ENCODE measurements around the gene ZBTB37.

ZBTB37 gene, protein sequence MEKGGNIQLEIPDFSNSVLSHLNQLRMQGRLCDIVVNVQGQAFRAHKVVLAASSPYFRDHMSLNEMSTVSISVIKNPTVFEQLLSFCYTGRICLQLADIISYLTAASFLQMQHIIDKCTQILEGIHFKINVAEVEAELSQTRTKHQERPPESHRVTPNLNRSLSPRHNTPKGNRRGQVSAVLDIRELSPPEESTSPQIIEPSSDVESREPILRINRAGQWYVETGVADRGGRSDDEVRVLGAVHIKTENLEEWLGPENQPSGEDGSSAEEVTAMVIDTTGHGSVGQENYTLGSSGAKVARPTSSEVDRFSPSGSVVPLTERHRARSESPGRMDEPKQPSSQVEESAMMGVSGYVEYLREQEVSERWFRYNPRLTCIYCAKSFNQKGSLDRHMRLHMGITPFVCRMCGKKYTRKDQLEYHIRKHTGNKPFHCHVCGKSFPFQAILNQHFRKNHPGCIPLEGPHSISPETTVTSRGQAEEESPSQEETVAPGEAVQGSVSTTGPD
- long read RNA-seq, partial matches to known transcripts: 1 of 7 reads
- long read RNA-seq, other reads (novel, unspliced or antisense): 5 of 7 reads

DNA sequence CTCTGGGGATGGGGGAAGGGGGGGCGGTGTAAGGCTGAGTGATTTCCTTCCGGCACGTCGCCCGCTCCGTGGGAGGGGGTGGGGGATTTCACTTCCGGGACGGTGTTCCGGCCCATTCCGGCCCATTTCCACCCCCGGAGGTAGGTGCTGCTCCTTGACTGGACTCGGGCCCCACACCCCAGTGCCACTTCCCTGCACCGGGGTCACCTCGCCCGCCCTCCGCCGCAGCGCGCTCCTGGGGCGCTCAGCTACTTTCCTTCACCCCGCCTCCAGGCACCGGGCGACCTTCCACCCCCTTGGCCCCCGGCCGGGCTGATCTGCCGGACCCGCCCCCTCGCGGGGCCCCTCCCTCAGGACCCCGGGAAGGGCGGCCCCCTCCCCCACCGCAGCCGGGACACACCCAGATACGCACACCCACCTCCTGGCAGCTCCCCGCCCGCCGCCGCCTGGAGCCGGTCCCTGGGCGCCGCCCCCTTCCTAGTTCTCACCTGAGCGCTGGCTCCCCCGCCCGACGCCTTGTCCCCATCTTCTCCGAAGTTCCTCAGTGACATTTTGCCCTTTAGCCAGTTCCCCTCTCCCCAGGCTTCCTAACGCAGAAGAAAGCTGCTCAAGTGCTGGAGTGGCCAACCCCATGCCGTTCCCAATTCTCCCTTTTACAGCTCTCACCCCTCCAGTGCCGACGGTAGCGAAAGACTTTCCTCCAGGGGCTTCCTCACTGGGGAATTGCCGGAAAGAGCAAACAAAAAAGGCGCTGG lies at the start of gene ZBTB37:
Gene ZBTB37, plus strand, starts transcription at position 115 of the 755 bp plus-strand sequence. CDS start 1,846 bp downstream, outside the sequence.
- peak within 1 kb of the TSS; percentile 82 for H3K4me3 ChIP-seq (replicated peaks; ENCODE audit: insufficient read depth, low read length)
- peak in 1 of 2 experiments; percentile 87 for DNase-seq (ENCODE audit: low read depth in 1 of 2, low spot score in 1 of 2)
- H3K27ac ChIP-seq (replicated peaks): peak within 1 kb of the TSS; percentile 93
- no peaks in the 10 kb centered on the region for H3K27me3 ChIP-seq (ENCODE audit: insufficient read depth, poor library complexity, severe bottlenecking)
- TF ChIP-seq REST (IDR thresholded peaks at IDR 0.05; ENCODE audit: insufficient replicate concordance, low read depth): no peak
- TF ChIP-seq SPI1 (IDR thresholded peaks at IDR 0.05; ENCODE audit: borderline replicate concordance, low read depth): 0 out of 2 replicates have a peak, but pooled peaks have one; percentile 18
- TF ChIP-seq POLR2AphosphoS5 (IDR thresholded peaks at IDR 0.05; ENCODE audit: low read depth): no peak
- TF ChIP-seq GABPA (IDR thresholded peaks at IDR 0.05; ENCODE audit: low read depth): peak; percentile 73

- H3K27ac ChIP-seq (replicated peaks): no peak overlapping the region
- no peak for TF ChIP-seq POLR2AphosphoS5 (IDR thresholded peaks at IDR 0.05; ENCODE audit: low read depth)
- no peak for TF ChIP-seq REST (IDR thresholded peaks at IDR 0.05; ENCODE audit: insufficient replicate concordance, low read depth)
- TF ChIP-seq, protein P1, sequence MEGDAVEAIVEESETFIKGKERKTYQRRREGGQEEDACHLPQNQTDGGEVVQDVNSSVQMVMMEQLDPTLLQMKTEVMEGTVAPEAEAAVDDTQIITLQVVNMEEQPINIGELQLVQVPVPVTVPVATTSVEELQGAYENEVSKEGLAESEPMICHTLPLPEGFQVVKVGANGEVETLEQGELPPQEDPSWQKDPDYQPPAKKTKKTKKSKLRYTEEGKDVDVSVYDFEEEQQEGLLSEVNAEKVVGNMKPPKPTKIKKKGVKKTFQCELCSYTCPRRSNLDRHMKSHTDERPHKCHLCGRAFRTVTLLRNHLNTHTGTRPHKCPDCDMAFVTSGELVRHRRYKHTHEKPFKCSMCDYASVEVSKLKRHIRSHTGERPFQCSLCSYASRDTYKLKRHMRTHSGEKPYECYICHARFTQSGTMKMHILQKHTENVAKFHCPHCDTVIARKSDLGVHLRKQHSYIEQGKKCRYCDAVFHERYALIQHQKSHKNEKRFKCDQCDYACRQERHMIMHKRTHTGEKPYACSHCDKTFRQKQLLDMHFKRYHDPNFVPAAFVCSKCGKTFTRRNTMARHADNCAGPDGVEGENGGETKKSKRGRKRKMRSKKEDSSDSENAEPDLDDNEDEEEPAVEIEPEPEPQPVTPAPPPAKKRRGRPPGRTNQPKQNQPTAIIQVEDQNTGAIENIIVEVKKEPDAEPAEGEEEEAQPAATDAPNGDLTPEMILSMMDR (IDR thresholded peaks at IDR 0.05; ENCODE audit: insufficient read depth, low read length): no peak
- no peak for TF ChIP-seq SPI1 (IDR thresholded peaks at IDR 0.05; ENCODE audit: borderline replicate concordance, low read depth)
- TF ChIP-seq GABPA (IDR thresholded peaks at IDR 0.05; ENCODE audit: low read depth): no peak
- H3K4me3 ChIP-seq (replicated peaks; ENCODE audit: insufficient read depth, low read length): no peak overlapping the region
- no peak for DNase-seq (ENCODE audit: low read depth in 1 of 2, low spot score in 1 of 2)
- no peaks in the 10 kb centered on the region for H3K27me3 ChIP-seq (ENCODE audit: insufficient read depth, poor library complexity, severe bottlenecking)
These were observed 49.7 kb upstream of the ZBTB37 start for GRCh38 chr1:173818459-173818858.

GRCh38 chr1:173821680-173822079 lies 46.5 kb upstream of the ZBTB37 start:
- no peak for TF ChIP-seq SPI1 (IDR thresholded peaks at IDR 0.05; ENCODE audit: borderline replicate concordance, low read depth)
- no peak for TF ChIP-seq REST (IDR thresholded peaks at IDR 0.05; ENCODE audit: insufficient replicate concordance, low read depth)
- TF ChIP-seq GABPA (IDR thresholded peaks at IDR 0.05; ENCODE audit: low read depth): no peak
- TF ChIP-seq, protein P1 (IDR thresholded peaks at IDR 0.05; ENCODE audit: insufficient read depth, low read length): no peak
- TF ChIP-seq POLR2AphosphoS5 (IDR thresholded peaks at IDR 0.05; ENCODE audit: low read depth): no peak
- H3K27ac ChIP-seq (replicated peaks): no peak overlapping the region
- no peak overlapping the region for H3K4me3 ChIP-seq (replicated peaks; ENCODE audit: insufficient read depth, low read length)
- DNase-seq (ENCODE audit: low read depth in 1 of 2, low spot score in 1 of 2): no peak
- no peaks in the 10 kb centered on the region for H3K27me3 ChIP-seq (ENCODE audit: insufficient read depth, poor library complexity, severe bottlenecking)

Measured in HL-60 (cell line).